Esophagus squamous epithelium (tissue), 4 donors: Measurements from ENCODE around the gene SNX14.

Experiments used
- CTCF ChIP-seq, 6 experiments: fragments of 450-650 bp in 4 of 6; fragments of 200-600 bp in 2 of 6; sonication (generic) in 2 of 6; IDR thresholded peaks; one replicate each; pipeline ENCODE4 v1.5.1; 2016 to 2019; ENCODE audit warnings: antibody characterized with exemption in 6 of 6, mild to moderate bottlenecking in 4 of 6, moderate library complexity in 4 of 6
- POLR2A ChIP-seq, 4 donors: fragments of 450-650 bp; IDR thresholded peaks; one replicate each; pipeline ENCODE4 v1.6.1; 2017; ENCODE audit warnings: antibody characterized with exemption in 4 of 4, mild to moderate bottlenecking in 4 of 4, moderate library complexity in 3 of 4

- TF ChIP-seq CTCF (IDR thresholded peaks at IDR 0.05) (no peak), POLR2A (IDR thresholded peaks at IDR 0.05) (no peak)
Measured at GRCh38 chr6:85494547-85495536, 98.8 kb downstream of the SNX14 start.
